Measurements from ENCODE around the gene STAMBP.

GRCh38 chr2:73825408-73825807 is 3.4 kb upstream of the STAMBP start:
- TF ChIP-seq CTCF (conservative IDR thresholded peaks at IDR 0.05; ENCODE audit: low read depth, low read length) (no peak), POLR2A (IDR thresholded peaks at IDR 0.05; ENCODE audit: low read depth, low read length) (no peak), RFX5 (IDR thresholded peaks at IDR 0.05; ENCODE audit: low read depth, low read length) (no peak), FOS (IDR thresholded peaks at IDR 0.05; ENCODE audit: low read depth, low read length) (no peak), MAZ (IDR thresholded peaks at IDR 0.05; ENCODE audit: borderline replicate concordance, low read depth, low read length) (no peak)

All from IMR-90 (cell line).